Measurements from ENCODE around the gene CLDN3. TPM values are rescaled to one million over a fixed set of nuclear protein-coding genes. Genes with fewer than 3 reads are reported as not detected.
"Not testable (repeated sequence)": the region's sequence is repeated elsewhere in the genome, so short reads cannot be mapped to it uniquely, and the experiment has no call there.

CLDN3 gene
- total RNA-seq = not detected in 2 replicates

- no peak for DNase-seq (ENCODE audit: low spot score)
- Mint-ChIP-seq H3K36me3 (ENCODE audit: low read depth) (no peaks in the 10 kb centered on the region), H3K27ac (no peak within 1 kb of the TSS), H3K27me3 (ENCODE audit: low read depth) (peaks cover 27% of the 10 kb centered on the region), H3K9me3 (no peaks in the 10 kb centered on the region), H3K4me3 (ENCODE audit: low read depth) (peak within 1 kb of the TSS; percentile 13), H3K4me1 (ENCODE audit: low read depth) (peaks cover 5% of the 10 kb centered on the region)
- intact Hi-C loops (cut with micrococcal nuclease) = no loop called here
Measured at GRCh38 chr7:73770002-73770859, at the start of gene CLDN3. TSS of gene CLDN3 (minus strand) at chr7:73770270. CDS start at chr7:73770049, 221 bp downstream.

- H3K36me3 Mint-ChIP-seq (ENCODE audit: low read depth) = no peaks in the 10 kb centered on the region
- H3K4me1 Mint-ChIP-seq (ENCODE audit: low read depth) = no peaks in the 10 kb centered on the region
- H3K4me3 Mint-ChIP-seq (ENCODE audit: low read depth) = no peak overlapping the region
- intact Hi-C loops (cut with micrococcal nuclease) = no loop called here
- no peaks in the 10 kb centered on the region for H3K9me3 Mint-ChIP-seq
- no peak for DNase-seq (ENCODE audit: low spot score)
- no peak overlapping the region for H3K27ac Mint-ChIP-seq
- peaks cover 5% of the 10 kb centered on the region for H3K27me3 Mint-ChIP-seq (ENCODE audit: low read depth)
Measured at GRCh38 chr7:73817121-73817520, 47.1 kb upstream of the CLDN3 start.

DNA sequence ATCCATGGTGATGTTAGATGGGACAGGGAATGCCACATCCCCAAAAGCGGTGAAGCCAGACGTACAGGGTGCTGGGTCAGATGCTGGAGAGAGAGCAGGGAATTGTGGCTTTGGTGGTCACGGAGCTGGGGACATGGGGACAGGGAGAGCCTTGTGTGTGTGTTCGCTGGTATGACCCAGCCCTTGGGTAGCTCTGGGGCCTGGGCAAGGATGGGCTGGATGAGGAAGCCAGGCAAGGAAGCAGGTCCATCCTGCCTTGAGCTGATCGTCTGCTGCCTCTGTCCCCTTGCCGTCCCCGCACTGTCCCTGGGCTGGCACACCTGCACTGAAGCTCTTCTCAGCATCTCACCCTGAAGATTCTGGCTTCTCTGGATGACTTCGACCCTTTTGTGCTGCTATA, 45.4 kb upstream of the CLDN3 start:
- DNase-seq (ENCODE audit: low spot score) = no peak
- Mint-ChIP-seq H3K27me3 (ENCODE audit: low read depth) (peaks cover 7% of the 10 kb centered on the region), H3K4me1 (ENCODE audit: low read depth) (no peaks in the 10 kb centered on the region), H3K36me3 (ENCODE audit: low read depth) (no peaks in the 10 kb centered on the region), H3K9me3 (no peaks in the 10 kb centered on the region), H3K4me3 (ENCODE audit: low read depth) (no peak overlapping the region), H3K27ac (no peak overlapping the region)
- intact Hi-C loops (cut with micrococcal nuclease) = no loop called here

DNA sequence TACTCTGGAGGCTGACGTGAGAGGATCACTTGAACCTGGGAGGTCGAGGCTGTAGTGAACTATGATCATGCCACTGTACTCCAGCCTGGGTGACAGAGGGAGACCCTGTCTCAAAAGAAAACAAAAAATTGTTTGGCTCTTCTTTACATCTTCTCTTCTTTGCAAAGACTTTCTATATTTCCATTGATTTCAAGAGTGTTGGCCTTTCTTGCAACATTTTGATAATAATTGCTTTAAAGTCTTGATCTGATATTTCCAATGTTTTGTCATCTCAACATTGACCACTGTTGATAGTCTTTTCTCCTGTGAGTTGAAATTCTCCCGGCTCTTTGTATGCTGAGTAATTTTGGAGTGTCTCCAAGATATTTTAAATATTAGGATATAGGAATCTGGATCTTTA, 42.9 kb upstream of the CLDN3 start:
- Mint-ChIP-seq H3K4me1 (ENCODE audit: low read depth) (no peaks in the 10 kb centered on the region), H3K36me3 (ENCODE audit: low read depth) (no peaks in the 10 kb centered on the region), H3K27me3 (ENCODE audit: low read depth) (peaks cover 5% of the 10 kb centered on the region), H3K4me3 (ENCODE audit: low read depth) (no peak overlapping the region), H3K27ac (no peak overlapping the region), H3K9me3 (no peaks in the 10 kb centered on the region)
- intact Hi-C loops (cut with micrococcal nuclease) = no loop called here
- no peak for DNase-seq (ENCODE audit: low spot score)

DNA sequence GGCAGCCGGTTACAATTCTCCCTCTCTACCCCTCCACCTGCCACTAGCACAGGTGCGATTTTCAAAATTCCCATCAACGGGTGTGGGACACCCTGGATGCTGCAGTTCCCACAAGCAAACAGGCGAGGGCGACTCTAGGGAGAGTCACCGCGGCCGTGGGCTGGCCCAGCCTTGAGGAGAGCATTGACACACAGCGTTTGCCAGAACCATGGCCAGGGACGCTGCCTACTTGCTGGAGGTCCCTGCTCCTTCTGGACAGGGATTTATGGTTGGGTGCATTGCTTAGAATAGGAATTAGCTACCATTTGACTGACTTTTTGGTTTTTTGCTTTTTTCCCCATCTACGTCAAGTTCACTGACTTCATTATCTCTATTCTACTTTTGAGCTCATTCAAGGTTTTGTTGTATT, 41.7 kb upstream of the CLDN3 start:
- no peak overlapping the region for H3K27ac Mint-ChIP-seq
- peak; percentile 26 for DNase-seq (ENCODE audit: low spot score)
- H3K4me3 Mint-ChIP-seq (ENCODE audit: low read depth) = no peak overlapping the region
- intact Hi-C loops (cut with micrococcal nuclease) = loop anchor here (1.0 kb wide), 1 partner anchor 44 kb away; no protein-coding TSS in a partner anchor
- H3K4me1 Mint-ChIP-seq (ENCODE audit: low read depth) = no peaks in the 10 kb centered on the region
- H3K36me3 Mint-ChIP-seq (ENCODE audit: low read depth) = no peaks in the 10 kb centered on the region
- peaks cover 5% of the 10 kb centered on the region for H3K27me3 Mint-ChIP-seq (ENCODE audit: low read depth)
- no peaks in the 10 kb centered on the region for H3K9me3 Mint-ChIP-seq

DNA sequence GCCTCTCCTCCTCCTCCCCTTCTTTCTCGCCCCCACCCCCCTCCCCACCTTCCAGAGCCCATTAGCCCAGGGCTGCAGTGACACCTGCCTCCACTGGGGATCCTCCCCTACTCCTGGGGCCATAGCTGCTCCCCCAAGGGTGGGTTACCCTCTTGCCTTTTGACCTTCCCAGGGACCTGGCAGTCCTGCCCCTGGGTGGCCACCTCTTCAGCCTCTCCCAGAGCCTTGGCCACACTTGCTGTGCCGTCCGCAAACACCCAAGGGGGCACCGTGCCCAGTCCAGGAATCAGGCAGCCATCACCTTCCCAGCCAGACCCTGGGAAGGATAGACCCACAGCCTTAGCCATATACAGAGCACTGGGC, 40.9 kb upstream of the CLDN3 start:
- Mint-ChIP-seq H3K27ac (no peak overlapping the region), H3K9me3 (no peaks in the 10 kb centered on the region), H3K4me1 (ENCODE audit: low read depth) (no peaks in the 10 kb centered on the region), H3K27me3 (ENCODE audit: low read depth) (peaks cover 5% of the 10 kb centered on the region), H3K4me3 (ENCODE audit: low read depth) (no peak overlapping the region), H3K36me3 (ENCODE audit: low read depth) (no peaks in the 10 kb centered on the region)
- intact Hi-C loops (cut with micrococcal nuclease) = loop anchor here (1.0 kb wide), 1 partner anchor 44 kb away; no protein-coding TSS in a partner anchor
- DNase-seq (ENCODE audit: low spot score) = no peak

- no peak overlapping the region for H3K27ac Mint-ChIP-seq
- no peak for DNase-seq (ENCODE audit: low spot score)
- intact Hi-C loops (cut with micrococcal nuclease) = no loop called here
- no peaks in the 10 kb centered on the region for H3K4me1 Mint-ChIP-seq (ENCODE audit: low read depth)
- H3K4me3 Mint-ChIP-seq (ENCODE audit: low read depth) = no peak overlapping the region
- peaks cover 8% of the 10 kb centered on the region for H3K27me3 Mint-ChIP-seq (ENCODE audit: low read depth)
- H3K36me3 Mint-ChIP-seq (ENCODE audit: low read depth) = no peaks in the 10 kb centered on the region
- H3K9me3 Mint-ChIP-seq = no peaks in the 10 kb centered on the region
Measured at GRCh38 chr7:73809467-73809951, 39.4 kb upstream of the CLDN3 start.

GRCh38 chr7:73802459-73802858, 32.4 kb upstream of the CLDN3 start:
- no peak for DNase-seq (ENCODE audit: low spot score)
- Mint-ChIP-seq H3K4me1 (ENCODE audit: low read depth) (no peaks in the 10 kb centered on the region), H3K36me3 (ENCODE audit: low read depth) (no peaks in the 10 kb centered on the region), H3K4me3 (ENCODE audit: low read depth) (no peak overlapping the region), H3K27ac (no peak overlapping the region), H3K9me3 (no peaks in the 10 kb centered on the region), H3K27me3 (ENCODE audit: low read depth) (peaks cover 10% of the 10 kb centered on the region)
- intact Hi-C loops (cut with micrococcal nuclease) = no loop called here

GRCh38 chr7:73801577-73801976, 31.5 kb upstream of the CLDN3 start:
- Mint-ChIP-seq H3K4me1 (ENCODE audit: low read depth) (no peaks in the 10 kb centered on the region), H3K9me3 (no peaks in the 10 kb centered on the region), H3K27ac (no peak overlapping the region), H3K36me3 (ENCODE audit: low read depth) (no peaks in the 10 kb centered on the region), H3K27me3 (ENCODE audit: low read depth) (peaks cover 10% of the 10 kb centered on the region), H3K4me3 (ENCODE audit: low read depth) (no peak overlapping the region)
- intact Hi-C loops (cut with micrococcal nuclease) = no loop called here
- DNase-seq (ENCODE audit: low spot score) = no peak

DNA sequence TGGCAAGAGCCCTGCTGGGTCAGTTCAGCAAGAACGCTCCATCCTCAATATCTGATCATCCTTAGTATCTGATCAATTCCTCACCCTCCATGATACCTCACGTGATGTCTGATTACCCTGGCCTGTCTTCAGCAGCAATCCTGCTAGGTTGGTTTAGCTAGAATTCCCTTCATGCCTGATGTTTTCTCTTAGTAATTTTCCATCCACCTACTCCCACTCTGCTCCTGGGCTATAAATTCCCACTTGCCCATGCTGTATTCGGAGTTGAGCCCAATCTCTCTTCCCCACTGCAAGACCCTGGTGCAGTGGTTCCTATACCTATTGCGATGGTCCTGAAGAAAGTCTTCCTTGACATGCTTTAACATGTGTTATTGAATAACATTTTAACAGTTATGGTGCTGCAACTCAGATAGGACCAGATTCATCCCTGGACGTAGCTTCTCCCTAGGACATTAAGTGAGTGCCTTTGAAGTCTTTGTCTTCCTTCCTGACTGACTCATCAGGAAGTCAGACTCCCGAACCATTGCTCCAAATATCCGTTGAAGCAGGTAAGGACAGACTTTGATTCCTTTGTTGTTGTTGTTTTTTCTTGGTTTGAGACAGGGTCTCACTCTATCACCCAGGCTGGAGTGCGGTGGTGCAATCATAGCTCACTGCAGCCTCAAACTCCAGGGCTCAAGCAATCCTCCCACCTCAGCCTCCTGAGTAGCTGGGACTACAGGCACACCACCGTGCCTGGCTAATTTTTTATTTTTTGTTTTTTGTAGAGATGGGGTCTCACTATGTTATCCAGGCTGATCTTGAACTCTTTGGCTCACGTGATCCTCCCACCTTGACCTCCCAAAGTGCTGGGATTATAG, 29.4 kb upstream of the CLDN3 start:
- DNase-seq (ENCODE audit: low spot score) = no peak
- no peaks in the 10 kb centered on the region for H3K9me3 Mint-ChIP-seq
- H3K4me1 Mint-ChIP-seq (ENCODE audit: low read depth) = no peaks in the 10 kb centered on the region
- H3K36me3 Mint-ChIP-seq (ENCODE audit: low read depth) = no peaks in the 10 kb centered on the region
- no peak overlapping the region for H3K27ac Mint-ChIP-seq
- H3K27me3 Mint-ChIP-seq (ENCODE audit: low read depth) = peaks cover 8% of the 10 kb centered on the region
- intact Hi-C loops (cut with micrococcal nuclease) = no loop called here
- H3K4me3 Mint-ChIP-seq (ENCODE audit: low read depth) = no peak overlapping the region

- H3K4me1 Mint-ChIP-seq (ENCODE audit: low read depth); H3K27ac Mint-ChIP-seq; H3K9me3 Mint-ChIP-seq; H3K4me3 Mint-ChIP-seq (ENCODE audit: low read depth); DNase-seq (ENCODE audit: low spot score); intact Hi-C loops (cut with micrococcal nuclease); H3K36me3 Mint-ChIP-seq (ENCODE audit: low read depth); H3K27me3 Mint-ChIP-seq (ENCODE audit: low read depth): not testable (repeated sequence)
Measured at GRCh38 chr7:73797176-73797575, 27.1 kb upstream of the CLDN3 start.

- H3K27ac Mint-ChIP-seq; intact Hi-C loops (cut with micrococcal nuclease); DNase-seq (ENCODE audit: low spot score); H3K36me3 Mint-ChIP-seq (ENCODE audit: low read depth); H3K4me3 Mint-ChIP-seq (ENCODE audit: low read depth); H3K4me1 Mint-ChIP-seq (ENCODE audit: low read depth); H3K27me3 Mint-ChIP-seq (ENCODE audit: low read depth); H3K9me3 Mint-ChIP-seq: not testable (repeated sequence)
Measured at GRCh38 chr7:73796656-73797055, 26.6 kb upstream of the CLDN3 start.

DNA sequence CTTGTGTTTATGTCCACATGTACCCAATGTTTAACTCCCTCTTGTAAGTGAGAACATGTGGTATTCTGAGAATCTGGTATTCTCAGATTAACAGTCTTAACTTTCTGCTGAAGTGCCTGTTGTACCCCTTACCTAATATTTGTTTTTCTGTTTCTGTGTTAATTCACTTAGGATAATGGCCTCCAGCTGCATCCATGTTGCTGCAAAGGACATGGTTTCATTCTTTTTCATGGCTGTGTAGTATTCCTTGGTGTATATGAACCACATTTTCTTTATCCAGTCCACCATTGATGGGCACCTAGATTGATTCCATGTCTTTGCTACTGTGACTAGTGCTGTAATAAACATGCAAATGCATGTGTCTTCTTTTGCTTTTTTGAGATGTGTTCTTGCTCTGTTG, 25.1 kb upstream of the CLDN3 start:
- intact Hi-C loops (cut with micrococcal nuclease); H3K27me3 Mint-ChIP-seq (ENCODE audit: low read depth); H3K27ac Mint-ChIP-seq; DNase-seq (ENCODE audit: low spot score); H3K4me3 Mint-ChIP-seq (ENCODE audit: low read depth); H3K4me1 Mint-ChIP-seq (ENCODE audit: low read depth); H3K9me3 Mint-ChIP-seq; H3K36me3 Mint-ChIP-seq (ENCODE audit: low read depth): not testable (repeated sequence)

Data from activated T-helper 2 cell treated with anti-CD3 and anti-CD28 coated beads, Interferon-gamma antibody, Interleukin-2, Interleukin-4, amounts not matched to agents 10 μg/mL and 5 μg/mL and 100 μg/mL, durations not matched to agents 14 hours and 24 hours and 36 hours (primary cell).